ENCODE data around the gene TNFAIP2. TPM values are rescaled to one million over a fixed set of nuclear protein-coding genes. Genes with fewer than 3 reads are reported as not detected.

TNFAIP2 gene
- total and polyA plus RNA-seq, 2 experiments from 2014 or later: 9.6 to 51.8 TPM

DNA sequence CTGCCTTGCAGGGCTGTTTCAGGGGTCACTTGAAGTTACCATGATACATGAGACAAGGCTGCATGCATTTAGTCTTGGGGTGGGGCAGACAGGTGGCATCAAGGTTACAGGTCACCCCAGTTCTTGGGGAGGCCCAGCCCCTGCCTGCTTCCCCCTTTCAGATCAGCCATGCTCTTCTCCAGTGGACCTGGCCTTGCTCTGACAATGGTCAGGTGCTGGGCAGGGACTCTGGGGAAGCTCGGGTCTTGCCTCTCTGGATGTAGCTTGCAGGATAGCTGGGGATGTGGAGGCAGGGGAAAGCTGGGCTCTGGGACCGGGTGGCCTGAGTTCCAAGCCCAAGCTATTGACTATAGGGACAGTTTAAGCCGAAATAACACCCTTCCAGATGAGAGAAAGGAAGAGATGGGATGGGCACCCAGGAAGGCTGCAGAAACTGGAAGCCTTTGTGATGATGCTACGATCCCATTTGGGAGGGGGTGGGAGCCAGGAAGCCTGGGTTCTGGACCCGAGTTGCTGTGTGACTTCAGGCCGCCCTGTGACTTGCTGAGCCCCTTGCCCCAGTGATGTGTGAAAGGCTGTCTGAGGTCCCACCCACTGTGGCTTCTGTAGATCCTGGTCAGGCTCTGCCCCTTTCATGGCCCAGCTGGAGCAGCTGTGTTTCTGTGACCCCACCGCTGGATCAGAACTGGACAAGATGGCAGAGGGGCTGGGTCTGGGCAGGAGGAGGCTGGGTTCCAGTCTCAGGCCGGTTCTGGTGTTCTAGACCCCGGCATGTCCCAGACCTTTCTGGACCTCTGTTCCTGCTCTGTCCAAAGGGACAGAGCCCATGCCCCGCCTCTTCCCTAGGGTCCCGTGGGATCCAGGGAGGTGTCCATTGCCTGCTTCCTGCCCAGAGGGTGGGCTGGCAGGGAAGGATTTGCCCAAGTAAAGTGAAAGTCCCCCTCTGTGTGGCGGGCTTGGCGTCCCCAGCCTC, 2.1 kb downstream of the TNFAIP2 start:
- no peaks in the 10 kb centered on the region for H3F3A ChIP-seq (ENCODE audit: insufficient read depth)
- no peak overlapping the region for H3K27ac ChIP-seq
- in situ Hi-C loops (cut with MboI): no loop called here
- H4K20me1 ChIP-seq (ENCODE audit: insufficient read depth): no peaks in the 10 kb centered on the region
- no peaks in the 10 kb centered on the region for H3K9me3 ChIP-seq (ENCODE audit: low read depth)
- no peak for TF ChIP-seq EZH2 (IDR thresholded peaks at IDR 0.05; ENCODE audit: insufficient read depth, poor library complexity, severe bottlenecking)
- no peak for TF ChIP-seq EZH2phosphoT487 (IDR thresholded peaks at IDR 0.05; ENCODE audit: insufficient read depth, low read depth)
- H3K4me1 ChIP-seq (ENCODE audit: insufficient read depth): no peaks in the 10 kb centered on the region
- no peak overlapping the region for H3K4me2 ChIP-seq (ENCODE audit: unreplicated experiment)
- H2AFZ ChIP-seq: no peak overlapping the region
- H3K27me3 ChIP-seq (replicated peaks; ENCODE audit: insufficient read depth): no peaks in the 10 kb centered on the region
- DNase-seq: no peak
- WGBS, 2 experiments (ENCODE audit: low coverage in 1 of 2, low lambda C conversion rate in 2 of 2, missing lambda C conversion rate in 2 of 2): 68 to 72% methylated on average over 13 of the region's 13 CpGs
- no peaks in the 10 kb centered on the region for H3K9me2 ChIP-seq (ENCODE audit: insufficient read depth)
- H3K36me3 ChIP-seq (ENCODE audit: low read depth): no peaks in the 10 kb centered on the region
- no peak overlapping the region for H3K9ac ChIP-seq
- H3K4me3 ChIP-seq: peak overlapping the region; percentile 64; the same call in 1 of the 2 replicates
- no peaks in the 10 kb centered on the region for H3K79me2 ChIP-seq (ENCODE audit: insufficient read depth)

DNA sequence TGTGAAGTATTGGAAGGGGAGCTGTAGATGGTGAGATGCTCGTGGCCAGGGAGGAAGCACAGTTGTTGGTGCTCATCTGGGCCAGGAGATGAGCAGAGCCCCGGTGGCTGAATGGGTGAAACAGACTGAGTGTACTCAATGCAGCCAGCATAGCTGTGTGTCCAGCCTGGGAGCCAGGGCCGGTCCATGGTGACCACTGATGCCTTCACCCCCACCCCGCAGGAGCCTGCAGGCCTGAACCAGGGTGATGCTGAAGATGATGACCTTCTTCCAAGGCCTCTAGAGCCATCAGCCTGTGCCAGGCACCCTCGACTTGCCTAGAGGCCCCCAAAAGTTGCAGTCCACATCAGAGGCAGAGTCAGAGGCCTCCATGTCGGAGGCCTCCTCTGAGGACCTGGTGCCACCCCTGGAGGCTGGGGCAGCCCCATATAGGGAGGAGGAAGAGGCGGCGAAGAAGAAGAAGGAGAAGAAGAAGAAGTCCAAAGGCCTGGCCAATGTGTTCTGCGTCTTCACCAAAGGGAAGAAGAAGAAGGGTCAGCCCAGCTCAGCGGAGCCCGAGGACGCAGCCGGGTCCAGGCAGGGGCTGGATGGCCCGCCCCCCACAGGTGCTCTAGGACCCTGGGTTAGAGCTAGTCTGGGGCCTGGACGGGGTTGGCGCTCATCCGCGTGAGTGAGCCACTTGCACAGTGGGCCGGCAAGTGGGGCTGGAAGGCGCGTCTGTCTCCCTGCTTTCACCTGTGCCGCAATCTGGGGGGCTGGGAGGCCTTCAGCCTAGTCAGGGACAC, 3.0 kb downstream of the TNFAIP2 start:
- in situ Hi-C loops (cut with MboI): no loop called here
- H3K9ac ChIP-seq: no peak overlapping the region
- DNase-seq: no peak
- H3K4me3 ChIP-seq: peak overlapping the region; percentile 40
- H3F3A ChIP-seq (ENCODE audit: insufficient read depth): no peaks in the 10 kb centered on the region
- no peaks in the 10 kb centered on the region for H3K79me2 ChIP-seq (ENCODE audit: insufficient read depth)
- H4K20me1 ChIP-seq (ENCODE audit: insufficient read depth): no peaks in the 10 kb centered on the region
- H3K9me3 ChIP-seq (ENCODE audit: low read depth): no peaks in the 10 kb centered on the region
- H3K27ac ChIP-seq: no peak overlapping the region
- no peak for TF ChIP-seq EZH2 (IDR thresholded peaks at IDR 0.05; ENCODE audit: insufficient read depth, poor library complexity, severe bottlenecking)
- no peaks in the 10 kb centered on the region for H3K9me2 ChIP-seq (ENCODE audit: insufficient read depth)
- no peaks in the 10 kb centered on the region for H3K4me1 ChIP-seq (ENCODE audit: insufficient read depth)
- no peak overlapping the region for H2AFZ ChIP-seq
- H3K27me3 ChIP-seq (replicated peaks; ENCODE audit: insufficient read depth): no peaks in the 10 kb centered on the region
- H3K4me2 ChIP-seq (ENCODE audit: unreplicated experiment): no peak overlapping the region
- H3K36me3 ChIP-seq (ENCODE audit: low read depth): no peaks in the 10 kb centered on the region
- 65 to 66% methylated on average over 19 to 22 of the region's 22 CpGs for WGBS, 2 experiments (ENCODE audit: low coverage in 1 of 2, low lambda C conversion rate in 2 of 2, missing lambda C conversion rate in 2 of 2)

DNA sequence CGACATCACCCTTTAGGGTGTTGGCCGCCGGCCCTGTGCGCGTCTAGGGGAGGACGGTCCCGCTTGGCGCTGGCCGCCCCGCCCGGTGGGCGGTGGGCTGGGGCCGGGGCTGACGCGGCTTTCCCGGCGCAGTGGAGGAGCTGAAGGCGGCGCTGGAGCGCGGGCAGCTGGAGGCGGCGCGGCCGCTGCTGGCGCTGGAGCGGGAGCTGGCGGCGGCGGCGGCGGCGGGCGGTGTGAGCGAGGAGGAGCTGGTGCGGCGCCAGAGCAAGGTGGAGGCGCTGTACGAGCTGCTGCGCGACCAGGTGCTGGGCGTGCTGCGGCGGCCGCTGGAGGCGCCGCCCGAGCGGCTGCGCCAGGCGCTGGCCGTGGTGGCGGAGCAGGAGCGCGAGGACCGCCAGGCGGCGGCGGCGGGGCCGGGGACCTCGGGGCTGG, 3.6 kb downstream of the TNFAIP2 start:
- peak overlapping the region; percentile 40 for H3K4me3 ChIP-seq
- no peaks in the 10 kb centered on the region for H3K4me1 ChIP-seq (ENCODE audit: insufficient read depth)
- no peak overlapping the region for H3K9ac ChIP-seq
- H3F3A ChIP-seq (ENCODE audit: insufficient read depth): no peaks in the 10 kb centered on the region
- H3K79me2 ChIP-seq (ENCODE audit: insufficient read depth): no peaks in the 10 kb centered on the region
- H3K9me3 ChIP-seq (ENCODE audit: low read depth): no peaks in the 10 kb centered on the region
- H3K4me2 ChIP-seq (ENCODE audit: unreplicated experiment): no peak overlapping the region
- no peak overlapping the region for H2AFZ ChIP-seq
- no peaks in the 10 kb centered on the region for H3K27me3 ChIP-seq (replicated peaks; ENCODE audit: insufficient read depth)
- DNase-seq: peak; percentile 46
- no peaks in the 10 kb centered on the region for H4K20me1 ChIP-seq (ENCODE audit: insufficient read depth)
- H3K27ac ChIP-seq: no peak overlapping the region
- 18 to 19% methylated on average over 43 to 57 of the region's 62 CpGs for WGBS, 2 experiments (ENCODE audit: low coverage in 1 of 2, low lambda C conversion rate in 2 of 2, missing lambda C conversion rate in 2 of 2)
- no peak for TF ChIP-seq EZH2phosphoT487 (IDR thresholded peaks at IDR 0.05; ENCODE audit: insufficient read depth, low read depth)
- no peak for TF ChIP-seq EZH2 (IDR thresholded peaks at IDR 0.05; ENCODE audit: insufficient read depth, poor library complexity, severe bottlenecking)
- in situ Hi-C loops (cut with MboI): no loop called here
- no peaks in the 10 kb centered on the region for H3K9me2 ChIP-seq (ENCODE audit: insufficient read depth)
- H3K36me3 ChIP-seq (ENCODE audit: low read depth): no peaks in the 10 kb centered on the region

DNA sequence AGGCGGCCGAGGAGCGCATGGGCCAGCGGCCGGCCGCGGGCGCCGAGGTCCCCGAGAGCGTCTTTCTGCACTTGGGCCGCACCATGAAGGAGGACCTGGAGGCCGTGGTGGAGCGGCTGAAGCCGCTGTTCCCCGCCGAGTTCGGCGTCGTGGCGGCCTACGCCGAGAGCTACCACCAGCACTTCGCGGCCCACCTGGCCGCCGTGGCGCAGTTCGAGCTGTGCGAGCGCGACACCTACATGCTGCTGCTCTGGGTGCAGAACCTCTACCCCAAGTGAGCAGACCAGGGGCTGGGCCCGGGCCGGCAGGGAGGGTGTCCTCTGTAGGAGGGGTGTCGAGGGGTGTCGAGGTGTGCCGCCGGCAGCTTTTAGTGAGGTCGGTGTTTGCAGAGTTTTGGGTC, 4.1 kb downstream of the TNFAIP2 start:
- 65 to 79% methylated on average over 18 to 39 of the region's 39 CpGs for WGBS, 2 experiments (ENCODE audit: low coverage in 1 of 2, low lambda C conversion rate in 2 of 2, missing lambda C conversion rate in 2 of 2)
- Histone ChIP-seq H2AFZ (no peak overlapping the region), H3K36me3 (ENCODE audit: low read depth) (no peaks in the 10 kb centered on the region), H3K9ac (no peak overlapping the region), H3K9me3 (ENCODE audit: low read depth) (no peaks in the 10 kb centered on the region), H3K4me1 (ENCODE audit: insufficient read depth) (no peaks in the 10 kb centered on the region), H3K9me2 (ENCODE audit: insufficient read depth) (no peaks in the 10 kb centered on the region), H3F3A (ENCODE audit: insufficient read depth) (no peaks in the 10 kb centered on the region), H4K20me1 (ENCODE audit: insufficient read depth) (no peaks in the 10 kb centered on the region), H3K27ac (no peak overlapping the region), H3K4me3 (no peak overlapping the region), H3K4me2 (ENCODE audit: unreplicated experiment) (no peak overlapping the region), H3K79me2 (ENCODE audit: insufficient read depth) (no peaks in the 10 kb centered on the region), H3K27me3 (replicated peaks; ENCODE audit: insufficient read depth) (no peaks in the 10 kb centered on the region)
- in situ Hi-C loops (cut with MboI): no loop called here
- TF ChIP-seq EZH2phosphoT487 (IDR thresholded peaks at IDR 0.05; ENCODE audit: insufficient read depth, low read depth): no peak
- DNase-seq: no peak

Measured in GM23248 (cell line).